Type B pancreatic cell (in vitro differentiated cells): ENCODE measurements around the gene ZNF771. TPM values are rescaled to one million over a fixed set of nuclear protein-coding genes. Genes with fewer than 3 reads are reported as not detected.
"Not testable (repeated sequence)": the region's sequence is repeated elsewhere in the genome, so short reads cannot be mapped to it uniquely, and the experiment has no call there.

Source experiments
- DNase-seq: peaks from one replicate; pipeline ENCODE4 v3.0.0; 2021; ENCODE audit warnings: mixed read lengths; ENCODE audit not compliant: unreplicated experiment; ENCODE audit errors: extremely low spot score
- H3K27ac Mint-ChIP-seq: 2 replicates; pipeline ENCODE4 v1.8.0; 2021; ENCODE audit warnings: mild to moderate bottlenecking, mixed read lengths
- H3K27me3 Mint-ChIP-seq: 2 replicates; pipeline ENCODE4 v1.8.0; 2021; ENCODE audit warnings: mixed read lengths
- H3K36me3 Mint-ChIP-seq: 2 replicates; pipeline ENCODE4 v1.8.0; 2021; ENCODE audit warnings: mixed read lengths
- H3K4me1 Mint-ChIP-seq: one replicate; pipeline ENCODE4 v1.8.0; 2021; ENCODE audit warnings: mixed read lengths; ENCODE audit not compliant: unreplicated experiment
- H3K4me3 Mint-ChIP-seq: 2 replicates; pipeline ENCODE4 v1.8.0; 2021; ENCODE audit warnings: mild to moderate bottlenecking, mixed read lengths
- H3K9me3 Mint-ChIP-seq: 2 replicates; pipeline ENCODE4 v1.8.0; 2021; ENCODE audit warnings: mixed read lengths
- total RNA-seq: library from RNA; stranded (reverse); gene quantifications from 2 replicates; pipeline ENCODE4 v1.2.1, GENCODE V29; 2021; ENCODE audit warnings: low replicate concordance
- TF ChIP-seq, protein P1 (sequence below): fragments of 200-600 bp; sonication (generic); conservative IDR thresholded peaks from 2 replicates; pipeline ENCODE4 v1.5.0; 2021; ENCODE audit warnings: antibody characterized with exemption, mild to moderate bottlenecking

Gene ZNF771
- total RNA-seq, 1 donor from 2014 or later = 15.5 TPM

DNA sequence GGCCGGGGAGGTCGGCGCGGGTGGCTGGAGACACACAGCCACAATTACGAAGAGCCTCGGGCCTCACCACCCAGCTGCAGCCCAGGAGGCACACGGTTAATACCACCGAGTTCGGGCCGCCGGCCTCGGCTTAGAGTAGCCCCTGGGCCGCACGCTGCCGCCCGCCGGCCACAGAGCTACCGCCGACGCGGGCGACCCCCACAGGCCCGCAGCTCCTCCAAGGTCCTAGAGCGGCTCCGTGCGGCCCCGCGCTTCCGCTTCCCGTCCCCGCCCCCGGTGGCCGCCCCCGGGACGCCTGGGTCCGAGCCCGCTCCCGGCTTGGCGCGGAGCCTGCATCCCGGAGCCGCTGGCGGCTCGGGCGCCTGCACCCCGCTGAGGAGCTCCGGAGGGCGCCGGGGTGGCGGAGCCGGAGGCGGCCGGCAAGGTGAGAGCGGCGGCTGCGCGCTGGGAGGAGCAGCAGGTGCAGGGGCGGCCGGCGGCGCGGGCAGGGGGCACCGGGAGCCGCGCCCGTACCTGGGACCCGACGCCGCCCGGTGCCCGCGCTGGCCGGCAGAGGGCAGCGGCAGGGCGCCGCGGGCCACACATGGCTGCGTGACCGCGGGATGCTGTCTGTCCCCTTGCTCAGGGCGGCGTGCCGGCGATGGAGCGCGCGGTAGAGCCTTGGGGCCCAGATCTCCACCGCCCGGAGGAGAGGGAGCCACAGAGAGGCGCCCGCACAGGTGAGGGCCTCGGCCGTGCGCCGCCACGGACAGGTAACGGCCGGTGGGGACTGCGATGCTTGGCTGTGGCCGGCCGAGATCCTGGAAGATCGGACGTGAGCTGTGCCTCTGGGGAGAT, 12.0 kb upstream of the ZNF771 start, which contains the start of gene ZNF48:
TSS of gene ZNF48 (plus strand) at position 266 of the 837 bp plus-strand sequence. CDS start at position 641, 375 bp downstream.
- TF ChIP-seq, protein P1, sequence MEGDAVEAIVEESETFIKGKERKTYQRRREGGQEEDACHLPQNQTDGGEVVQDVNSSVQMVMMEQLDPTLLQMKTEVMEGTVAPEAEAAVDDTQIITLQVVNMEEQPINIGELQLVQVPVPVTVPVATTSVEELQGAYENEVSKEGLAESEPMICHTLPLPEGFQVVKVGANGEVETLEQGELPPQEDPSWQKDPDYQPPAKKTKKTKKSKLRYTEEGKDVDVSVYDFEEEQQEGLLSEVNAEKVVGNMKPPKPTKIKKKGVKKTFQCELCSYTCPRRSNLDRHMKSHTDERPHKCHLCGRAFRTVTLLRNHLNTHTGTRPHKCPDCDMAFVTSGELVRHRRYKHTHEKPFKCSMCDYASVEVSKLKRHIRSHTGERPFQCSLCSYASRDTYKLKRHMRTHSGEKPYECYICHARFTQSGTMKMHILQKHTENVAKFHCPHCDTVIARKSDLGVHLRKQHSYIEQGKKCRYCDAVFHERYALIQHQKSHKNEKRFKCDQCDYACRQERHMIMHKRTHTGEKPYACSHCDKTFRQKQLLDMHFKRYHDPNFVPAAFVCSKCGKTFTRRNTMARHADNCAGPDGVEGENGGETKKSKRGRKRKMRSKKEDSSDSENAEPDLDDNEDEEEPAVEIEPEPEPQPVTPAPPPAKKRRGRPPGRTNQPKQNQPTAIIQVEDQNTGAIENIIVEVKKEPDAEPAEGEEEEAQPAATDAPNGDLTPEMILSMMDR = peak; percentile 59
- Mint-ChIP-seq H3K27me3 (no peaks in the 10 kb centered on the region), H3K4me3 (peak within 1 kb of the TSS; percentile 88), H3K9me3 (no peaks in the 10 kb centered on the region), H3K4me1 (peaks cover 35% of the 10 kb centered on the region), H3K27ac (peak within 1 kb of the TSS; percentile 85), H3K36me3 (peaks cover 3% of the 10 kb centered on the region)
- peak; percentile 89 for DNase-seq

DNA sequence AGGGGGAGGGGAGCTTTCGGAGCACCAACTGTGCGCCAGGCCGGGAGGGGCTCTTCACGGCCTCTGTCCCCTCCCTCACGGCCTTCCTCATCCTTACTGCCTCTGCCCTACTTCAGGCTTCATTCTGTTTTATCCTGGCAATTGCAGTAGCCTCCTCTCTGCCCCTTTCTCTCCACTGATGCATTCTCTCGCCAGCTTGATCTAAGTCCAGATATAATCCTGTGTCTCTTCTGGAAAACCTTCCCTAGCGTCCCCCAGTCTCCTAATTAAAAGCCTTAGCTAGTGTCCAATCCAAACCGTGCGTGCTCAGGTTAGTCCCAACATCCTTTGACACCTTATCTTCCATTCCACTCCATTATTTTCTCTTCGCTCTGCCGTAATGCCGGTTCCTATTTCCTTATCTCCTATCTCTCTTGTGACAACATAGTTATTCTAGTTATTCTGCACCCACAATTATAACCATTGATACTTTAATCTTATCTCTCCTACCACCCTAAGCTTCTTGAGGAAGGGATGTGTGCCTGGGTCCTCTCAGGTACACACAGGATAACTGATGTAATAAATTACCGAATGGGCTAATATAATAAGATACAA, 11.3 kb upstream of the ZNF771 start:
- H3K4me3 Mint-ChIP-seq = peak overlapping the region; percentile 86
- peaks cover 3% of the 10 kb centered on the region for H3K36me3 Mint-ChIP-seq
- TF ChIP-seq, protein P1 = no peak
- H3K9me3 Mint-ChIP-seq = no peaks in the 10 kb centered on the region
- peak overlapping the region; percentile 74 for H3K27ac Mint-ChIP-seq
- H3K4me1 Mint-ChIP-seq = peaks cover 39% of the 10 kb centered on the region
- no peak for DNase-seq
- H3K27me3 Mint-ChIP-seq = no peaks in the 10 kb centered on the region

DNA sequence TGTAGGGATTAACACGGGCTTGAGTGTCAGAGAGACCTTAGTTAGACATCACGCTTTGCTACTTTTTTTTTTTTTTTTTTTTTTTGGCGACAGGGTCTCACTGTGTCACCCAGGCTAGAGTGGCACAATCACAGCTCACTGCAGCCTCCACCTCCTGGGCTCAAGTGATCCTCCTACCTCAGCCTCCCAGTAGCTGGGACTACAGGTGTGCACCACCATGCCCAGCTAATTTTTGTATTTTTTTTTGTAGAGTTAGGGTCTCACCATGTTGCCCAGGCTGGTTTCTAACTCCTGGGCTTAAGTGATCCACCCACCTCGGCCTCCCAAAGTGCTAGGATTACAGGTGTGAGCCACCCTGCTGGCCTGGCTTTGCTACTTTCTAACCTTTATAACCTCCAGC, 10.8 kb upstream of the ZNF771 start:
- not testable (repeated sequence) for H3K27me3 Mint-ChIP-seq, DNase-seq, H3K9me3 Mint-ChIP-seq, H3K27ac Mint-ChIP-seq, H3K36me3 Mint-ChIP-seq
- peak overlapping the region; percentile 62 for H3K4me3 Mint-ChIP-seq
- H3K4me1 Mint-ChIP-seq = peaks cover 42% of the 10 kb centered on the region

DNA sequence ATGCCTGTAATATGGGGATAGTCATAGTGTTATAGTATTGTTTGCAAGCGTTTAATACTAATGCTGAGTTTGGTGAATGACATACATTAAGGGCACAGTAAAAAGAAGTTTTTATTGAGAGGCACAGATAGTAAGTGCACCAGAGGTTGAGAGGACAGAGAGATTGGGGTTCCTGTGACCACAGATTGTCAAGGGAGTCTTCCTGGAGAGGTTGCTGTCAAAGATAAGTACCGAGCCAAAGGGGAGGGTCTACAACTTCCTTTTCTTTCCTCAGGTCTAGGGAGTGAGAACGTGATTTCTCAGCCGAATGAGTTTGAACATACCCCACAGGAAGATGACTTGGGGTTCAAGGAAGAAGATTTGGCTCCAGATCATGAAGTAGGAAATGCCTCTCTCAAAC, 10.3 kb upstream of the ZNF771 start:
- TF ChIP-seq, protein P1 = no peak
- Mint-ChIP-seq H3K4me3 (peak overlapping the region; percentile 62), H3K36me3 (peaks cover 3% of the 10 kb centered on the region), H3K9me3 (no peaks in the 10 kb centered on the region), H3K27me3 (no peaks in the 10 kb centered on the region), H3K4me1 (peaks cover 45% of the 10 kb centered on the region), H3K27ac (no peak overlapping the region)
- DNase-seq = no peak

DNA sequence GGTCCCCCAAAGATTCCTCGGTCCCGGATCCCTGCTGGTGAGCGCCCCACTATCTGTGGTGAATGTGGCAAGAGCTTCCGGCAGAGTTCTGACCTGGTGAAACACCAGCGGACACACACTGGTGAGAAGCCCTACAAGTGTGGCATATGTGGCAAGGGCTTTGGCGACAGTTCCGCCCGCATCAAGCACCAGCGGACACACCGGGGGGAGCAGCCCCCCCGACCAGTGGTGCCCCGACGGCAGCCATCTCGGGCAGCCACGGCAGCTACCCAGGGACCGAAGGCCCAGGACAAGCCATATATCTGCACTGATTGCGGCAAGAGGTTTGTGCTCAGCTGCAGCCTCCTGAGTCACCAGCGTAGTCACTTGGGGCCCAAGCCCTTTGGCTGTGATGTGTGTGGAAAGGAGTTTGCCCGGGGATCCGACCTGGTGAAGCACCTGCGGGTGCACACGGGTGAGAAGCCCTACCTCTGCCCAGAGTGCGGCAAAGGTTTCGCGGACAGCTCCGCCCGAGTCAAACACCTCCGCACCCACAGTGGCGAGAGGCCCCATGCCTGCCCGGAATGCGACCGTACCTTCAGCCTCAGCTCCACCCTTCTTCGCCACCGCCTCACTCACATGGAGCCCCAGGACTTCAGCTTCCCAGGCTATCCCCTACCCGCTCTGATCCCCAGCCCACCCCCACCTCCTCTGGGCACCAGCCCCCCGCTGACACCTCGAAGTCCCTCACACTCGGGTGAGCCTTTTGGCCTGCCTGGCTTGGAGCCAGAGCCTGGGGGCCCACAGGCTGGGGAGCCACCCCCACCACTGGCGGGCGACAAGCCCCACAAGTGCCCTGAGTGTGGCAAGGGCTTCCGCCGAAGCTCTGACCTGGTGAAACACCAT, 9.4 kb upstream of the ZNF771 start:
- Mint-ChIP-seq H3K4me3 (no peak overlapping the region), H3K4me1 (peaks cover 45% of the 10 kb centered on the region), H3K27me3 (no peaks in the 10 kb centered on the region), H3K27ac (no peak overlapping the region), H3K9me3 (no peaks in the 10 kb centered on the region), H3K36me3 (peaks cover 3% of the 10 kb centered on the region)
- no peak for DNase-seq
- TF ChIP-seq, protein P1 = no peak
